Measurements from ENCODE around the gene ALDH1B1.

DNA sequence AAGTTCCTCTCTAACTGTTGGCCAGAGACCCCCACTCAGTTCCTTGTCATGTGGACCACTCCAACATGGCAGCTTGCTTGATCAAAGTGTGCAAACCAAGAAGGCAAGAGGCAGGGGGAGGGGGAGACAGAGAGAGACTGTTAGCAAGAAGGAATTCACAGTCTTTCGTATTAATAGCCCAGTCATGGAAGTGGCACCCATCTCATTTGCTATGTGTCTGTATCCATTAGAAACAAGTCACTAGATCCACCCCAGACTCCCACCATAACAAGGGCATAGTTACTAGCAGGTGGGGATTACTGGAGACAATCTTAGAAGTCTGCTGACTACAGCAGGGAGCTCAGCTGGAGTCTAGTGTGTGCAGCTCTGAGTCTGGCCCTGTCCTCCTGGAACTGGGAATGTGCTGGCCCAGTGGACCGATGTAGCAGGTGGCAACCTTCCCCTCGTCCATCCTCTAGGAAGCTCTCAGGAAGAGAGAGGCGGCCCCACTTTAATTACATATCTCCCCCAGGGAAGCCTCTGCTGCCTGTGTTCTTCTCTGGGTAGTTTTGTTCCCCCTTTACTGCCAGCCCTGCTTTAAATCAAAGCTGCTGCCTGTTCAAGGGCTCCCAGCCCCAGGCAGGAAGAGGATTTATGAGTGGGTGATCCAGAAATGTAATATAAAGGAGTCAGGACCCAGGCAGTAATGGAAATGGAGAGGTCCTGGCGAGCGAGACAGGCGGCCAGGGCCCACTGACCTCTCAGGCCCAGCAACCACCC is 47.8 kb upstream of the ALDH1B1 start:
- TF ChIP-seq EZH2 (IDR thresholded peaks at IDR 0.05; ENCODE audit: low read length) = no peak
- TF ChIP-seq, protein P1, sequence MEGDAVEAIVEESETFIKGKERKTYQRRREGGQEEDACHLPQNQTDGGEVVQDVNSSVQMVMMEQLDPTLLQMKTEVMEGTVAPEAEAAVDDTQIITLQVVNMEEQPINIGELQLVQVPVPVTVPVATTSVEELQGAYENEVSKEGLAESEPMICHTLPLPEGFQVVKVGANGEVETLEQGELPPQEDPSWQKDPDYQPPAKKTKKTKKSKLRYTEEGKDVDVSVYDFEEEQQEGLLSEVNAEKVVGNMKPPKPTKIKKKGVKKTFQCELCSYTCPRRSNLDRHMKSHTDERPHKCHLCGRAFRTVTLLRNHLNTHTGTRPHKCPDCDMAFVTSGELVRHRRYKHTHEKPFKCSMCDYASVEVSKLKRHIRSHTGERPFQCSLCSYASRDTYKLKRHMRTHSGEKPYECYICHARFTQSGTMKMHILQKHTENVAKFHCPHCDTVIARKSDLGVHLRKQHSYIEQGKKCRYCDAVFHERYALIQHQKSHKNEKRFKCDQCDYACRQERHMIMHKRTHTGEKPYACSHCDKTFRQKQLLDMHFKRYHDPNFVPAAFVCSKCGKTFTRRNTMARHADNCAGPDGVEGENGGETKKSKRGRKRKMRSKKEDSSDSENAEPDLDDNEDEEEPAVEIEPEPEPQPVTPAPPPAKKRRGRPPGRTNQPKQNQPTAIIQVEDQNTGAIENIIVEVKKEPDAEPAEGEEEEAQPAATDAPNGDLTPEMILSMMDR (optimal IDR thresholded peaks at IDR 0.05 in 1 of 3, IDR thresholded peaks at IDR 0.05 in 1 of 3, conservative IDR thresholded peaks at IDR 0.05 in 1 of 3; ENCODE audit: extremely low read depth in 1 of 3, insufficient read depth in 2 of 3, low read length in 3 of 3) = no peak

Data from keratinocyte (primary cell).